ENCODE data around the gene KLHDC3.

The KLHDC3 gene

GRCh38 chr6:43033496-43034189 lies 19.6 kb downstream of the KLHDC3 start:
- peaks cover 60% of the 10 kb centered on the region for H3K36me3 ChIP-seq (replicated peaks)
- H3K27ac ChIP-seq = no peak overlapping the region
- H3K4me3 ChIP-seq (ENCODE audit: low read depth, low read length) = no peak overlapping the region
- H3K27me3 ChIP-seq (replicated peaks) = no peaks in the 10 kb centered on the region
- no peak for TF ChIP-seq CTCF (IDR thresholded peaks at IDR 0.05; ENCODE audit: low read depth, low read length, missing control alignments)
- in situ Hi-C loops (cut with HindIII; ENCODE audit: low pct_ligation_motif_present, low sequenced_read_pairs) = no loop called here
- DNase-seq = no peak

GRCh38 chr6:43034190-43034525 lies 20.1 kb downstream of the KLHDC3 start:
- Histone ChIP-seq H3K27ac (no peak overlapping the region), H3K36me3 (replicated peaks) (peaks cover 60% of the 10 kb centered on the region), H3K4me3 (ENCODE audit: low read depth, low read length) (no peak overlapping the region), H3K27me3 (replicated peaks) (no peaks in the 10 kb centered on the region)
- no peak for TF ChIP-seq CTCF (IDR thresholded peaks at IDR 0.05; ENCODE audit: low read depth, low read length, missing control alignments)
- in situ Hi-C loops (cut with HindIII; ENCODE audit: low pct_ligation_motif_present, low sequenced_read_pairs) = no loop called here
- DNase-seq = no peak

GRCh38 chr6:43035495-43036194 lies 21.6 kb downstream of the KLHDC3 start:
- in situ Hi-C loops (cut with HindIII; ENCODE audit: low pct_ligation_motif_present, low sequenced_read_pairs) = no loop called here
- peaks cover 59% of the 10 kb centered on the region for H3K36me3 ChIP-seq (replicated peaks)
- DNase-seq = no peak
- TF ChIP-seq CTCF (IDR thresholded peaks at IDR 0.05; ENCODE audit: low read depth, low read length, missing control alignments) = no peak
- no peak overlapping the region for H3K4me3 ChIP-seq (ENCODE audit: low read depth, low read length)
- no peak overlapping the region for H3K27ac ChIP-seq
- H3K27me3 ChIP-seq (replicated peaks) = no peaks in the 10 kb centered on the region

- Histone ChIP-seq H3K27ac (no peak overlapping the region), H3K36me3 (replicated peaks) (peaks cover 67% of the 10 kb centered on the region), H3K4me3 (ENCODE audit: low read depth, low read length) (no peak overlapping the region), H3K27me3 (replicated peaks) (no peaks in the 10 kb centered on the region)
- DNase-seq = no peak
- in situ Hi-C loops (cut with HindIII; ENCODE audit: low pct_ligation_motif_present, low sequenced_read_pairs) = no loop called here
- no peak for TF ChIP-seq CTCF (IDR thresholded peaks at IDR 0.05; ENCODE audit: low read depth, low read length, missing control alignments)
Measured at GRCh38 chr6:43036712-43037111, 22.7 kb downstream of the KLHDC3 start.

- no peak for DNase-seq
- TF ChIP-seq CTCF (IDR thresholded peaks at IDR 0.05; ENCODE audit: low read depth, low read length, missing control alignments) = peak; percentile 6
- in situ Hi-C loops (cut with HindIII; ENCODE audit: low pct_ligation_motif_present, low sequenced_read_pairs) = no loop called here
- peaks cover 67% of the 10 kb centered on the region for H3K36me3 ChIP-seq (replicated peaks)
- H3K4me3 ChIP-seq (ENCODE audit: low read depth, low read length) = no peak overlapping the region
- H3K27ac ChIP-seq = no peak overlapping the region
- no peaks in the 10 kb centered on the region for H3K27me3 ChIP-seq (replicated peaks)
Measured at GRCh38 chr6:43037197-43037596, 23.1 kb downstream of the KLHDC3 start.
